IMR-90 (cell line): ENCODE results near the gene PSMD12. TPM values are rescaled to one million over a fixed set of nuclear protein-coding genes. Genes with fewer than 3 reads are reported as not detected.

Experiments
- ATAC-seq: fragments of 200-7000 bp; cut with Tn5 transposase; 2 replicates; pipeline ENCODE4 v1.9.1; 2020; ENCODE audit warnings: low read depth, mild to moderate bottlenecking, moderate library complexity
- BruUV-seq: library from RNA; stranded (reverse); fragments of 400-500 nt; replicated peaks from 2 replicates; lab custom pipeline; 2021; lab: Mats Ljungman, UMichigan
- CTCF ChIA-PET: fragments of 300-600 bp; formaldehyde crosslinking; extraction: SDS; loops from one replicate; lab custom pipeline; 2021; ENCODE audit warnings: antibody characterized with exemption; lab: Yijun Ruan, JAX
- POLR2A ChIA-PET: fragments of 300-600 bp; sonication (Branson Sonifier 250); formaldehyde crosslinking; loops from one replicate; lab custom pipeline; 2022; ENCODE audit warnings: antibody characterized with exemption; ENCODE audit not compliant: unreplicated experiment; lab: Charles Lee
- DNase-seq: peaks from one replicate; pipeline ENCODE4 v3.0.0; 2013
- H2AFZ ChIP-seq: replicated peaks from 2 replicates; pipeline ENCODE3; 2013; ENCODE audit warnings: low read length, mild to moderate bottlenecking; ENCODE audit not compliant: poor library complexity
- H2AK5ac ChIP-seq: 2 replicates; pipeline ENCODE4 v1.6.1; 2013; ENCODE audit warnings: low read depth, low read length, inconsistent platforms
- H2AK9ac ChIP-seq: replicated peaks from 2 replicates; pipeline ENCODE3; 2013; ENCODE audit warnings: mild to moderate bottlenecking, low read depth, low read length, moderate library complexity; ENCODE audit not compliant: poor library complexity
- H2BK120ac ChIP-seq: 2 replicates; pipeline ENCODE4 v1.6.1; 2013; ENCODE audit warnings: low read depth, low read length, inconsistent platforms
- H2BK15ac ChIP-seq: 3 replicates; pipeline ENCODE4 v1.6.1; 2013; ENCODE audit warnings: low read depth, low read length, inconsistent platforms
- H2BK20ac ChIP-seq: 2 replicates; pipeline ENCODE4 v1.6.1; 2013; ENCODE audit warnings: low read depth, mild to moderate bottlenecking, inconsistent platforms, low read length, moderate library complexity
- H2BK5ac ChIP-seq: 2 replicates; pipeline ENCODE4 v1.6.1; 2013; ENCODE audit warnings: mild to moderate bottlenecking, low read depth, low read length, inconsistent platforms; ENCODE audit not compliant: poor library complexity, severe bottlenecking
- H3K14ac ChIP-seq: replicated peaks from 2 replicates; pipeline ENCODE4 v1.6.1; 2013; ENCODE audit warnings: low read depth, low read length, inconsistent platforms
- H3K18ac ChIP-seq: 2 replicates; pipeline ENCODE4 v1.6.1; 2013; ENCODE audit warnings: low read depth, low read length, control low read depth
- H3K23ac ChIP-seq: 2 replicates; pipeline ENCODE4 v1.6.1; 2013; ENCODE audit warnings: low read depth, low read length, inconsistent platforms
- H3K27ac ChIP-seq: 2 replicates; pipeline ENCODE4 v1.5.1; 2013; ENCODE audit warnings: mild to moderate bottlenecking, control low read depth, low read length; ENCODE audit not compliant: insufficient read depth
- H3K27me3 ChIP-seq: 2 replicates; pipeline ENCODE4 v1.6.1; 2013; ENCODE audit warnings: low read length; ENCODE audit not compliant: control insufficient read depth, insufficient read depth
- H3K36me3 ChIP-seq: 2 replicates; pipeline ENCODE4 v1.6.1; 2013; ENCODE audit warnings: low read length, mixed read lengths; ENCODE audit not compliant: control insufficient read depth, insufficient read depth
- H3K4ac ChIP-seq: 2 replicates; pipeline ENCODE4 v1.6.1; 2013; ENCODE audit warnings: low read depth, low read length, inconsistent platforms
- H3K4me1 ChIP-seq: 2 replicates; pipeline ENCODE4 v1.6.1; 2013; ENCODE audit warnings: low read length, mixed read lengths; ENCODE audit not compliant: control insufficient read depth, insufficient read depth
- H3K4me2 ChIP-seq: 2 replicates; pipeline ENCODE4 v1.6.1; 2013; ENCODE audit warnings: low read depth, mild to moderate bottlenecking, control low read depth, low read length, moderate library complexity
- H3K4me3 ChIP-seq: 2 replicates; pipeline ENCODE4 v1.5.1; 2013; ENCODE audit warnings: low read depth, mild to moderate bottlenecking, control low read depth, low read length, moderate library complexity; ENCODE audit not compliant: insufficient read depth
- H3K56ac ChIP-seq: 2 replicates; pipeline ENCODE4 v1.6.1; 2013; ENCODE audit warnings: low read length, inconsistent platforms; ENCODE audit not compliant: insufficient read depth; ENCODE audit errors: extremely low read depth
- H3K79me1 ChIP-seq, 2 experiments: 2 replicates each; pipeline ENCODE4 v1.6.1; 2013; ENCODE audit warnings: low read length in 2 of 2, inconsistent platforms in 1 of 2, low read depth in 1 of 2
- H3K9ac ChIP-seq: 2 replicates; pipeline ENCODE4 v1.6.1; 2013; ENCODE audit warnings: low read depth, low read length, control low read depth
- H3K9me1 ChIP-seq: 2 replicates; pipeline ENCODE4 v1.6.1; 2013; ENCODE audit warnings: low read length, inconsistent platforms; ENCODE audit not compliant: insufficient read depth
- H3K9me3 ChIP-seq: 2 replicates; pipeline ENCODE4 v1.6.1; 2013; ENCODE audit warnings: low read length; ENCODE audit not compliant: control insufficient read depth, insufficient read depth
- H4K20me1 ChIP-seq: 2 replicates; pipeline ENCODE4 v1.6.1; 2013; ENCODE audit warnings: low read length, inconsistent platforms; ENCODE audit not compliant: insufficient read depth
- H4K5ac ChIP-seq: 2 replicates; pipeline ENCODE4 v1.6.1; 2013; ENCODE audit warnings: mild to moderate bottlenecking, low read depth, low read length, control low read depth
- H4K8ac ChIP-seq, 2 experiments: 2 replicates each; pipeline ENCODE4 v1.6.1; 2013; ENCODE audit warnings: low read depth in 2 of 2, low read length in 2 of 2, control low read depth in 1 of 2, inconsistent platforms in 1 of 2
- H4K91ac ChIP-seq: 2 replicates; pipeline ENCODE4 v1.6.1; 2013; ENCODE audit warnings: low read depth, low read length, inconsistent platforms; ENCODE audit not compliant: insufficient read depth
- BHLHE40 ChIP-seq: fragments of 150-350 bp; IDR thresholded peaks from 2 replicates; pipeline ENCODE4 v1.6.1; 2016; ENCODE audit warnings: mild to moderate bottlenecking, low read depth, low read length
- CEBPB ChIP-seq: IDR thresholded peaks from 2 replicates; pipeline ENCODE4 v1.6.1; 2012; ENCODE audit warnings: low read depth, low read length, improper control_type of control experiment
- CHD1 ChIP-seq: IDR thresholded peaks from 2 replicates; pipeline ENCODE4 v1.6.1; 2012; ENCODE audit warnings: low read depth, low read length, improper control_type of control experiment
- ELK1 ChIP-seq: fragments of 150-350 bp; IDR thresholded peaks from 2 replicates; pipeline ENCODE4 v1.6.1; 2016; ENCODE audit warnings: low read depth, mild to moderate bottlenecking, low read length, moderate library complexity, borderline replicate concordance
- FOS ChIP-seq: fragments of 150-350 bp; IDR thresholded peaks from 2 replicates; pipeline ENCODE4 v1.6.1; 2016; ENCODE audit warnings: low read depth, low read length
- MAFK ChIP-seq: IDR thresholded peaks from 2 replicates; pipeline ENCODE4 v1.6.1; 2012; ENCODE audit warnings: low read depth, low read length, improper control_type of control experiment
- MAZ ChIP-seq: IDR thresholded peaks from 2 replicates; pipeline ENCODE4 v1.6.1; 2012; ENCODE audit warnings: low read depth, mild to moderate bottlenecking, low read length, improper control_type of control experiment, moderate library complexity, borderline replicate concordance
- MXI1 ChIP-seq: IDR thresholded peaks from 2 replicates; pipeline ENCODE4 v1.6.1; 2012; ENCODE audit warnings: low read depth, mild to moderate bottlenecking, low read length, moderate library complexity, borderline replicate concordance
- NFE2L2 ChIP-seq: fragments of 150-350 bp; IDR thresholded peaks from 2 replicates; pipeline ENCODE4 v1.6.1; 2016; ENCODE audit warnings: low read depth, mild to moderate bottlenecking, low read length
- POLR2A ChIP-seq: IDR thresholded peaks from 2 replicates; pipeline ENCODE4 v1.6.1; 2012; ENCODE audit warnings: mild to moderate bottlenecking, low read depth, low read length
- RAD21 ChIP-seq: IDR thresholded peaks from 2 replicates; pipeline ENCODE4 v1.6.1; 2012; ENCODE audit warnings: low read length, improper control_type of control experiment
- RCOR1 ChIP-seq: IDR thresholded peaks from 2 replicates; pipeline ENCODE4 v1.6.1; 2012; ENCODE audit warnings: mild to moderate bottlenecking, low read length, improper control_type of control experiment; ENCODE audit not compliant: insufficient replicate concordance
- RFX5 ChIP-seq: IDR thresholded peaks from 2 replicates; pipeline ENCODE4 v1.8.0; 2012; ENCODE audit warnings: low read depth, mild to moderate bottlenecking, low read length, moderate library complexity
- SMC3 ChIP-seq: fragments of 150-350 bp; IDR thresholded peaks from 2 replicates; pipeline ENCODE4 v1.6.1; 2016; ENCODE audit warnings: low read depth, mild to moderate bottlenecking, antibody characterized with exemption, low read length, moderate library complexity
- WGBS, 2 experiments: methylation state at CpG; one replicate each; pipeline versions ENCODE4 v1.1.5 to v1.1.7; 2013; ENCODE audit warnings: missing lambda C conversion rate in 2 of 2; ENCODE audit not compliant: insufficient read length in 1 of 2; ENCODE audit errors: extremely low coverage in 2 of 2; 5-methylcytosine and 5-hydroxymethylcytosine counted together
- dilution Hi-C: fragments of 300-500 bp; cut with HindIII; formaldehyde crosslinking; loops from one replicate; pipeline ENCODE4 v1.14.3; 2018; ENCODE audit warnings: low sequenced_read_pairs; ENCODE audit not compliant: unreplicated experiment
- in situ Hi-C: fragments of 300-500 bp; cut with MboI; formaldehyde crosslinking; loops from 3 replicates; pipeline ENCODE4 v1.14.3; 2019; ENCODE audit warnings: low sequenced_read_pairs, inconsistent platforms, mixed read lengths
- intact Hi-C: fragments of 100-400 bp; cut with micrococcal nuclease; formaldehyde crosslinking; loops from 2 replicates; pipeline ENCODE4 v1.10.0; 2022
- polyA plus RNA-seq, 3 experiments: library from polyadenylated mRNA; depleted of rRNA; stranded (reverse); fragments of >200 nt; gene quantifications; 2 replicates each; pipeline ENCODE4 v1.2.3, GENCODE V29; 2012; ENCODE audit warnings: low replicate concordance in 1 of 3
- total RNA-seq: library from RNA; depleted of rRNA; stranded (reverse); fragments of >200 nt; gene quantifications from 2 replicates; pipeline ENCODE4 v1.2.3, GENCODE V29; 2012
- TF ChIP-seq, protein P1 (sequence below): fragments of 150-350 bp; IDR thresholded peaks from 2 replicates; pipeline ENCODE4 v1.6.1; 2017; ENCODE audit warnings: mild to moderate bottlenecking, antibody characterized with exemption, low read length, low read depth

Gene PSMD12
- total and polyA plus RNA-seq, 2 of the 4 experiments (the other 2 are of a cell fraction) = 17.9 to 39.7 TPM

- H4K20me1 ChIP-seq = no peaks in the 10 kb centered on the region
- no peak overlapping the region for H4K8ac ChIP-seq
- H3K18ac ChIP-seq = no peak overlapping the region
- POLR2A ChIA-PET = no interaction called here
- H3K23ac ChIP-seq = no peak overlapping the region
- no peaks in the 10 kb centered on the region for H3K36me3 ChIP-seq
- H2BK5ac ChIP-seq = no peak overlapping the region
- no peak overlapping the region for H2AK9ac ChIP-seq
- H3K4me2 ChIP-seq = no peak overlapping the region
- WGBS, 2 experiments = 100% methylated on average over 3 of the region's 16 CpGs; no CpG with 5 or more reads in 1 of the 2 experiments
- H3K9me3 ChIP-seq = no peaks in the 10 kb centered on the region
- 0 out of 2 replicates have a peak, but pooled peaks cover 3% of the 10 kb centered on the region for H3K9me1 ChIP-seq
- no peak overlapping the region for H2BK120ac ChIP-seq
- DNase-seq (no peak), ATAC-seq (no peak)
- dilution Hi-C loops = no loop called here
- no peak overlapping the region for H3K14ac ChIP-seq
- H2BK15ac ChIP-seq = no peak overlapping the region
- no peak overlapping the region for H3K4me3 ChIP-seq
- no peak overlapping the region for H4K91ac ChIP-seq
- no peak overlapping the region for H3K4ac ChIP-seq
- no peak overlapping the region for H3K9ac ChIP-seq
- no peak overlapping the region for H3K56ac ChIP-seq
- no peak overlapping the region for H3K27ac ChIP-seq
- BruUV-seq = no TSS peak
- peaks cover 27 to 33% of the 10 kb centered on the region in 2 experiments for H3K79me1 ChIP-seq
- H3K4me1 ChIP-seq = peaks cover 3% of the 10 kb centered on the region; the same call in 1 of the 2 replicates
- H3K27me3 ChIP-seq = no peaks in the 10 kb centered on the region
- in situ Hi-C loops = no loop called here
- no peak overlapping the region for H4K5ac ChIP-seq
- intact Hi-C loops = no loop called here
- CTCF ChIA-PET = no interaction called here
- H2AFZ ChIP-seq = no peak overlapping the region
- H2BK20ac ChIP-seq = no peak overlapping the region
- H2AK5ac ChIP-seq = no peak overlapping the region
- TF ChIP-seq RAD21 (no peak), POLR2A (no peak), ELK1 (no peak), MAZ (no peak), MAFK (no peak), RCOR1 (no peak), RFX5 (no peak), SMC3 (no peak), CHD1 (no peak), FOS (no peak), BHLHE40 (no peak), MXI1 (no peak), NFE2L2 (no peak), CEBPB (no peak)
- TF ChIP-seq, protein P1, sequence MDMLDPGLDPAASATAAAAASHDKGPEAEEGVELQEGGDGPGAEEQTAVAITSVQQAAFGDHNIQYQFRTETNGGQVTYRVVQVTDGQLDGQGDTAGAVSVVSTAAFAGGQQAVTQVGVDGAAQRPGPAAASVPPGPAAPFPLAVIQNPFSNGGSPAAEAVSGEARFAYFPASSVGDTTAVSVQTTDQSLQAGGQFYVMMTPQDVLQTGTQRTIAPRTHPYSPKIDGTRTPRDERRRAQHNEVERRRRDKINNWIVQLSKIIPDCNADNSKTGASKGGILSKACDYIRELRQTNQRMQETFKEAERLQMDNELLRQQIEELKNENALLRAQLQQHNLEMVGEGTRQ = no peak
Measured at GRCh38 chr17:67401598-67402504, 35.5 kb upstream of the PSMD12 start.
